Measurements from ENCODE around the gene ANKRD65. TPM values are rescaled to one million over a fixed set of nuclear protein-coding genes. Genes with fewer than 3 reads are reported as not detected.
"Not testable (repeated sequence)": the region's sequence is repeated elsewhere in the genome, so short reads cannot be mapped to it uniquely, and the experiment has no call there.

The ANKRD65 gene
- total RNA-seq, 1 donor from 2014 or later: not detected

DNA sequence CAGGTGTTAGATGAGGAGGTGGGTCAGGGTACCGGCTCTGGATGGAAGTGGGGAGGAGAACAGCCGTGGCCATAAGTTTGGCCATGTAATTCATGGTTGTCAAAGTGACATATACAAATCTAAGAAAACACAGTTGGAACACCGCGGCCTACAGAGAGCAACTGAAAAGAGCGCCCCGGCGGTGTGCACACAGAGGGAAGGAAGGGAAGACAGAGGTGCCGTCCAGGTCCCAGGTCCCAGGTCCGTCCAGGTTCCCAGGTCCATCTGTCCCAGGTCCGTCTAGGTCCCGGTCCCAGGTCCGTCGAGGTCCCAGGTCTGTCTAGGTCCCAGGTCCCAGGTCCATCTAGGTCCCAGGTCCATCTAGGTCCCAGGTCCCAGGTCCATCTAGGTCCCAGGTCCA, 9.4 kb downstream of the ANKRD65 start:
- no peak overlapping the region for H3K27ac Mint-ChIP-seq (ENCODE audit: unreplicated experiment)
- H3K36me3 Mint-ChIP-seq (ENCODE audit: low read depth): no peaks in the 10 kb centered on the region
- peaks cover 16% of the 10 kb centered on the region for H3K4me1 Mint-ChIP-seq (ENCODE audit: low read depth)
- H3K9me3 Mint-ChIP-seq (ENCODE audit: low read depth): peaks cover 11% of the 10 kb centered on the region
- TF ChIP-seq, protein P1, sequence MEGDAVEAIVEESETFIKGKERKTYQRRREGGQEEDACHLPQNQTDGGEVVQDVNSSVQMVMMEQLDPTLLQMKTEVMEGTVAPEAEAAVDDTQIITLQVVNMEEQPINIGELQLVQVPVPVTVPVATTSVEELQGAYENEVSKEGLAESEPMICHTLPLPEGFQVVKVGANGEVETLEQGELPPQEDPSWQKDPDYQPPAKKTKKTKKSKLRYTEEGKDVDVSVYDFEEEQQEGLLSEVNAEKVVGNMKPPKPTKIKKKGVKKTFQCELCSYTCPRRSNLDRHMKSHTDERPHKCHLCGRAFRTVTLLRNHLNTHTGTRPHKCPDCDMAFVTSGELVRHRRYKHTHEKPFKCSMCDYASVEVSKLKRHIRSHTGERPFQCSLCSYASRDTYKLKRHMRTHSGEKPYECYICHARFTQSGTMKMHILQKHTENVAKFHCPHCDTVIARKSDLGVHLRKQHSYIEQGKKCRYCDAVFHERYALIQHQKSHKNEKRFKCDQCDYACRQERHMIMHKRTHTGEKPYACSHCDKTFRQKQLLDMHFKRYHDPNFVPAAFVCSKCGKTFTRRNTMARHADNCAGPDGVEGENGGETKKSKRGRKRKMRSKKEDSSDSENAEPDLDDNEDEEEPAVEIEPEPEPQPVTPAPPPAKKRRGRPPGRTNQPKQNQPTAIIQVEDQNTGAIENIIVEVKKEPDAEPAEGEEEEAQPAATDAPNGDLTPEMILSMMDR (IDR thresholded peaks at IDR 0.05): no peak
- no peak overlapping the region for H3K4me3 Mint-ChIP-seq (ENCODE audit: unreplicated experiment)
- no peaks in the 10 kb centered on the region for H3K27me3 Mint-ChIP-seq (ENCODE audit: low read depth)
- no peak for DNase-seq (ENCODE audit: low spot score)

DNA sequence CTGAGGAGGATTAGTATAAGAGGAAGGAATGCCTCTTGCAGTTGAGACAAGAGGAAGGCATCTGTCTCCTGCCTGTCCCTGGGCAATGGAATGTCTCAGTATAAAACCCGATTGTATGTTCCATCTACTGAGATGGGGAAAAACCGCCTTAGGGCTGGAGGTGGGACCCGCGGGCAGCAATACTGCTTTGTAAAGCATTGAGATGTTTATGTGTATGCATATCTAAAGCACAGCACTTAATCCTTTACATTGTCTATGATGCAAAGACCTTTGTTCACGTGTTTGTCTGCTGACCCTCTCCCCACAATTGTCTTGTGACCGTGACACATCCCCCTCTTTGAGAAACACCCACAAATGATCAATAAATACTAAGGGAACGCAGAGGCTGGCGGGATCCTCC, 10.8 kb downstream of the ANKRD65 start:
- not testable (repeated sequence) for H3K36me3 Mint-ChIP-seq (ENCODE audit: low read depth); H3K27me3 Mint-ChIP-seq (ENCODE audit: low read depth); H3K4me3 Mint-ChIP-seq (ENCODE audit: unreplicated experiment); H3K27ac Mint-ChIP-seq (ENCODE audit: unreplicated experiment); DNase-seq (ENCODE audit: low spot score)
- peaks cover 30% of the 10 kb centered on the region for H3K4me1 Mint-ChIP-seq (ENCODE audit: low read depth)
- H3K9me3 Mint-ChIP-seq (ENCODE audit: low read depth): peaks cover 11% of the 10 kb centered on the region

DNA sequence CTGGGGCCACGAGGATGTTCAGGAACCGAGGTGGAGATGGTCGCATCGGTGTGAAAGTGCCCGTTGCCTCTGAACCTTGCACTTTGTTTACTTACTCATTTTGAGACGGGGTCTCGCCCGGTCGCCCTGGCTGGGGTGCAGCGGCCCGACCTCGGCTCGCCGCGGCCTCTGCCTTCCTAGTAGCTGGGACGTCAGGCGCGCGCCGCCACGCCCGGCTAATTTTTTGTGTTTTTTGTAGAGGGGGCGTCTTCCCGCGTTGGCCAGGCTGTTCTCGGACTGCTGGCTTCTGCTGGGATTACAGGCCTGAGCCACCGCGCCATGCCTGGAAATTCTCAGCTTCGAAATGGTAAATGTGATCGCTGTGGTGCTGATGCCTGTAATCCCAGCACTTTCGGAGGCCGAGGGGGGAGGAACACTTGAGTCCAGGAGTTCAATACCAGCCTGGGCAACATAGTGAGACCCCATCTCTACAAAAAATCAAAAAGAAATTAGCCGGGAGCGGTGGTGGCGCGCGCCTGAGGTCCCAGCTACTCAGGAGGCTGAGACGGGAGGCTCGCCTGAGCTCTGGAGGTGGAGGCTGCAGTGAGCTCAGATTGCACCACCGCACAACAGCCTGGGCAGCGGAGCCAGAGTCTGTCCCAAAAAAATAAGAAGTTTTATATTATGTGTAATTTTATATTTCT, 13.3 kb downstream of the ANKRD65 start:
- Mint-ChIP-seq H3K4me1 (ENCODE audit: low read depth) (peaks cover 30% of the 10 kb centered on the region), H3K9me3 (ENCODE audit: low read depth) (peaks cover 11% of the 10 kb centered on the region), H3K27me3 (ENCODE audit: low read depth) (no peaks in the 10 kb centered on the region), H3K27ac (ENCODE audit: unreplicated experiment) (peak overlapping the region; percentile 66), H3K4me3 (ENCODE audit: unreplicated experiment) (peak overlapping the region; percentile 80), H3K36me3 (ENCODE audit: low read depth) (peaks cover 11% of the 10 kb centered on the region)
- TF ChIP-seq, protein P1 (IDR thresholded peaks at IDR 0.05): peak; percentile 52
- DNase-seq (ENCODE audit: low spot score): no peak

DNA sequence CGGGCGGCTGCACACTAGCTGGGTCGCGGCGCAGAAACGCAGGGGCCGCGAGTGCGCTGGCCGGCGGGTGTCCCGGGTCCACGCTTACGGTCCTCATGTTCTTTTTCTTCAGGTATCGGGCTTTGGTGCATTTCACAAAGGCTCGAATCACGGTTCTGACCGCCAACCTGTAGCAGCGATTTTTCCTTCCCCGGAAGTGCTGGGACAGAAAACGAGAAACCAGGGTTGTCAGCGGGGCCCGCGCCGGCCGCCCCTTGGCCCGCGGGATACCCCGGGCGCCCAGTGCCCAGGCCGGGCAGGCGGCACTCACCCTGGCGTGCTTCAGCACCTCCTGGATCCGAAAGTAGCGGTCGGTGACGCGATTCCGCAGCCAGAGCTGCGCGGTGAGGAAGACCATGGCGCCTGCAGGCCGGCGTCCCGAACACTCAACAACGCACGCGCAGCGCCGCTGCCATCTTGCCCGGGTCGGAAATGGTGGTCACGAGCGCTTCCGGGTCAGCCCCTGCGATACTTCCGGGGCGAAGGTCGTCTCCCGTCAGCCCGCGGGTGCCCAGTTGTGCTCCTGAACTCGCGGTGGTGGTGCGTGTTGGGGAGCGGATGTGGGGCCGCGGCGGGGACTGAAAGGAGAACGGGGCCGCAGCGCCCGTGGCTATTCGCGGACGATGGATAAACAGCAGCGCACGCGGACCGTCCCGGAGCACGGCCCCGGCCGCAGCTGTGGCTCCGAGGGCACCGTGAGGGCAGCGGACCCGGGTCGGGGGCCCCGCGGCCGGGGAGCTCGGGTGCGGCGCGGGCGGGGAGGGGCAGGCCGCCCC, 14.0 kb downstream of the ANKRD65 start, which contains the start of gene MRPL20:
MRPL20 (minus strand) TSS at position 473 of the 815 bp plus-strand sequence; CDS start at position 397, 76 bp downstream.
- Mint-ChIP-seq H3K27me3 (ENCODE audit: low read depth) (no peaks in the 10 kb centered on the region), H3K4me1 (ENCODE audit: low read depth) (peaks cover 35% of the 10 kb centered on the region), H3K36me3 (ENCODE audit: low read depth) (peaks cover 13% of the 10 kb centered on the region), H3K9me3 (ENCODE audit: low read depth) (peaks cover 4% of the 10 kb centered on the region), H3K27ac (ENCODE audit: unreplicated experiment) (peak within 1 kb of the TSS; percentile 80), H3K4me3 (ENCODE audit: unreplicated experiment) (peak within 1 kb of the TSS; percentile 85)
- DNase-seq (ENCODE audit: low spot score): peak; percentile 96
- TF ChIP-seq, protein P1 (IDR thresholded peaks at IDR 0.05): no peak

DNA sequence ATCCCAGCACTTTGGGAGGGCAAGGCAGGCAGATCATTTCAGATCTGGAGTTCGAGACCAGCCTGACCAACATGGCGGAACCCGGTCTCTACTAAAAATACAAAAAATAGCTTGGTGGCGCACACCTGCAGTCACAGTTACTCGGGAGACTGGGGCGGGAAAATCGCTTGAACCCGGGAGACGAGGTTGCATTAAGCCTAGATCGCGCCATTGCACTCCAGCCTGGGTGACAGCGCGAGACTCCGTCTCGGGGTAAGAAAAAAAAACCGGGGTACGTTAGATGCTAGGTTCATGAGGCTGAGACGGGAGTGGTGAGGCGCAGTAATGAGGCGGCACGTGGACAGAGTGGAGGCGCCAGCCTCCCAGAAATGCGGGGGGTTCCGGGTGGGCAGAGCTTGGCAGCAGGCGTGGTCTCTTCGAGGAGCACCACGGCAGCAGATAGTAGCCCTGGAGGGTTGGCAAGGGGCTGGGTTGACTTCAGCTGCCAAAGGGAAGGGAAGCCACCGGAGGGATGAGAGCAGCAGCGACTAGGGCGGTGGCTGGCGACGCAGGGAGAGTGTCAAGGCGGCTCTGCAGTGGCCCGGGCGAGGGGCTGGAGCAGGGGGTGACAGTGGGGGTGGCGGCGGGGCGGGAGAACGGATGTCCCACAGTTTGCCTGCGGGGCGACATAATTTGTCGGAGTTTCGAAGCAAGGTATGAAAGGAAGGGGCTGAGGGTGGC, 14.8 kb downstream of the ANKRD65 start:
- no peak for DNase-seq (ENCODE audit: low spot score)
- H3K27ac Mint-ChIP-seq (ENCODE audit: unreplicated experiment): peak overlapping the region; percentile 78
- peaks cover 42% of the 10 kb centered on the region for H3K4me1 Mint-ChIP-seq (ENCODE audit: low read depth)
- TF ChIP-seq, protein P1 (IDR thresholded peaks at IDR 0.05): no peak
- H3K4me3 Mint-ChIP-seq (ENCODE audit: unreplicated experiment): peak overlapping the region; percentile 85
- H3K27me3 Mint-ChIP-seq (ENCODE audit: low read depth): no peaks in the 10 kb centered on the region
- peaks cover 14% of the 10 kb centered on the region for H3K36me3 Mint-ChIP-seq (ENCODE audit: low read depth)
- H3K9me3 Mint-ChIP-seq (ENCODE audit: low read depth): no peaks in the 10 kb centered on the region
